HG03064 (cell line): Measurements from ENCODE around the gene DNAH14.

Source experiments
- ATAC-seq: cut with Tn5 transposase; IDR thresholded peaks from one replicate; pipeline ENCODE4 v1.9.1; 2021; ENCODE audit warnings: low read depth; ENCODE audit not compliant: unreplicated experiment

DNAH14 gene

GRCh38 chr1:225441314-225442122 is 512.0 kb downstream of the DNAH14 start:
- peak; percentile 48 for ATAC-seq

GRCh38 chr1:225442123-225442505 is 512.6 kb downstream of the DNAH14 start:
- no peak for ATAC-seq

DNA sequence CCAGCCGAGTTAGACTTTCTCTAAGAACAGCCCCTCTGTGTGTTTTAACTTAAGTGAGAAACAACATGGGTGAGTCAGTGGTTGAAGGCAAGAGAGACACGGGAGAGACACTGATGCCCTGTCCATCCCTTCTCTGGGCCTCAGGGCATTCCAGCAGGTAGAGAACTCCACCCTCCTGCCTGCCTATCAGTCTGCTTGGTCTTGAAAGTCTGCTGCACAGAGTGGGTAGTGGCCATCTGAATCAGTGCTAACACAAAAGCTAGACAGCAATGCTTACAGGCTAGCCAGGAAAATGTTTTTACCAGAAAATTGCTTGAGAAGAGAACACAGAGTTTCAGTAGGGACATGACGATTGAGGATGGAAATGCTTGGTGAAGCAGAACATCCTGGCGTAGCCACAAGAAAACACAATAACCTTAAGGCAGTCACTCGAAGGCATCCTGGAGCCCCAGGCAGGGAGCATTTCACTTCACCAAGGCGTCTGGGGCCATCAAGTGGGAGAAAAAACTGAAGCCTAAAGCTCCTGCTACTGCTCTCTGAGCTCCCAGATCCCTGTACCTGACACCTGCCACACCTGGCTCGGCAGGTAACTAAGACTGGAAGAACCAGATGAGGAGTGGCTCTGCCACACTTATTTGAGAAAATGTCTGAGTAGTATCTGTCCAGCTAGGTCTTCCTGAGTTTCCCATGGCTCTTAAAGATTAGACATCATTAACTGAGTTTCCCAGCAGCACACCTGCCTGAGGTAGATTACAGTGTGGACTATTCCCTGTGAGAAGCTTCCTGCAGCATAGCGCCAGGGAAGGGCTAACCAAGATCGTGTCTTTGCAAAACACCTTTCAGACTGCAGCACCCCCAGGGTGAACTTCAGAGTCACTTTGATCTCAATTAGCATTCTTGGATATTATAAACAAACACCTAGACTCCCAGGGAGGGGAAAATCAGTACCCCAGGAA is 516.4 kb downstream of the DNAH14 start:
- ATAC-seq: no peak

GRCh38 chr1:225446595-225446960 is 517.1 kb downstream of the DNAH14 start:
- ATAC-seq: no peak

DNA sequence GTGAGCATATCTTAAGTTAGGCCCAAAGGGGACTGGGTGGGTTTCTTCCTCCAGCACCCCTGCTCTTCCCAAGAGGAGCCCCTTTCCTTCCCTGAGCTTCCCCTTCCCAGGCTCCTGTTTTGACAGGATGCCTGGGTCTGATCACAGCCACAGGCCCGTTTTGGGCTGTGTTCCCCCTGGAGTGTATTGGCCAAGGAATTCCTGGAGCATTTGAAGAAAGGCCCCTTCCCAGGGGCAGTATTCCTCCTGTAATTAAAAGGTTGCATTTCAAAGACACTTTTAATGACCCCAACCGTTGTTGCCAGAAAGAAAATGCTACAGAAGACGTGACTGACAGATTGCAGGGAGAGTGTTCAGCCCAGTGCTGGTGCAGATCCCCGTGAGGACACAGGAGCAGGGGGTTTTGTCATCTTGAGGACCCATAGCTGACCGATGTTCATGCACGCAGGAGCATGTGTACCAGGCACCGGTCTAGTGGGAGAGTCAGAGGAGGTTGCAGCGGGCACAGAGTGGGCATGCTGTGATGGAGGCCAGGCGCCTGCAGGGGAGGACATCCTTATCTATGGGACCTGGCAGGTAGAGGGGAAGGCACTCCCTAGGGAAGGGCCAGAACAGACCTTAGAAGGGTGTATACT is 517.6 kb downstream of the DNAH14 start:
- no peak for ATAC-seq

DNA sequence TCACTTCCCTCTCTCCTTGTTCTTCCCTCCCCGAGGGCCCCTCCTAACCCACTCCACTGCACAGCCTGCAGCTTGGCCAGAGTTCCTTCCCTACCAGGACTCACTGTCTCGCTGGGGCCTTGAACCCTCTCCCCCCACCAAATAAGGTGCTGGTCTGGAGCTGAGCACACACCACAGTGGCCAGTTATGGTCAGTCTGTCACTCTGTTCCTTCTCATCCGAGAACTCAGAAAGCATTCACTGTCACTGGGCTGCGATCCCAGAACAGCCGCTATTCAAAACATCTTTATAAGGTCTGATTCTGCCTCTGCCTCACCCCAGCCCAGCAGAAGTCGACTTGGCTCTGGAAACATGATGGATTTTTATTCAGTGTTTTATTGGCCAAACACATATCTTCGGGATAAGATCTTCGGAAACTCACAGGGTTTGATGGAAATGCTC is 518.2 kb downstream of the DNAH14 start:
- no peak for ATAC-seq

DNA sequence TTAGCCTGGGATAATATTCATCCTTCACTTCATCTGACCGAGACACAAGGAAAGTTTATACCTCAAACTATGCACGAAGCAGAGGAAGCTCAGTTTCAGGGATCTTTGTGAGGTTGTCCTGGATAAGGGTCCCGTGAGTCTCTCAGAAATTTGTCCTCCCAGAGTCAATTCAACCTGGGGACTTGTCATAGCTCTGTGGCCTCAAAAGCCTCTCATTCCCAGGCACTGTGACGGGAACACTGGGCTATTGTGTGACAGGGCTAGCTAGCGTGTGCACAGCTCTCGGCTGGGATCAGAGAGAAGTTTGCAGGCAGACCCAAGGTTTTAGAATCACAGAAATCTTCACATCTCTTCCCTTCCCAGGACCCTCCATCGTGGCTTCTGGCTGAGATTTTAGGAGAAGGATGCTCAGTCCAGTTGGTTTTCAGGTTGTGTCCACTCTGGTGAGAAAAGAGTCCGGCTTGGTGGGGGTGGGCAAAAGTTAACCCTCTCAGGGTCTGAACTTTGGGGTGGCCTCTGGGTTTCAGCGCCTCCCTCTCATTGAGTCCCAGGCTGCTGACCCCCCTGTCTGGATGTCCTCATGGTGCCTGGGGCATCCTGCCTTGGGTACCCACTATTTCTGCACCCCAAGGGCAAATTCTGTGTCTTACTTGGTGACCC is 518.8 kb downstream of the DNAH14 start:
- ATAC-seq: no peak
